H1 (cell line): Measurements from ENCODE around the gene OBSCN. TPM values are rescaled to one million over a fixed set of nuclear protein-coding genes. Genes with fewer than 3 reads are reported as not detected.

Source experiments
- CHD1 ChIP-seq: IDR thresholded peaks from 2 replicates; pipeline ENCODE4 v1.6.1; 2012; ENCODE audit warnings: low read depth, low read length, improper control_type of control experiment
- EGR1 ChIP-seq: IDR thresholded peaks from 2 replicates; pipeline ENCODE4 v1.6.1; 2011; ENCODE audit warnings: low read depth, low read length, borderline replicate concordance
- EZH2 ChIP-seq: fragments of 200-600 bp; sonication (generic); IDR thresholded peaks from 2 replicates; pipeline ENCODE4 v1.7.1; 2012; ENCODE audit warnings: low read depth, mild to moderate bottlenecking, moderate library complexity, low read length, inconsistent platforms; ENCODE audit not compliant: severe bottlenecking
- GABPA ChIP-seq: IDR thresholded peaks from 2 replicates; pipeline ENCODE4 v1.6.1; 2011; ENCODE audit warnings: mild to moderate bottlenecking, low read length, moderate library complexity, borderline replicate concordance; ENCODE audit not compliant: insufficient read depth
- KDM1A ChIP-seq: fragments of 200-600, 300-600 bp; sonication (generic); IDR thresholded peaks from 2 replicates; pipeline ENCODE4 v1.7.1; 2016; ENCODE audit warnings: mild to moderate bottlenecking, low read length, borderline replicate concordance
- NANOG ChIP-seq: IDR thresholded peaks from 2 replicates; pipeline ENCODE4 v1.6.1; 2011; ENCODE audit warnings: low read length, low read depth, mild to moderate bottlenecking, inconsistent platforms; ENCODE audit not compliant: insufficient read depth, poor library complexity, severe bottlenecking
- NRF1 ChIP-seq: IDR thresholded peaks from 2 replicates; pipeline ENCODE4 v1.6.1; 2011; ENCODE audit warnings: mild to moderate bottlenecking, low read depth, low read length, improper control_type of control experiment
- SP1 ChIP-seq: IDR thresholded peaks from 2 replicates; pipeline ENCODE4 v1.6.1; 2011; ENCODE audit warnings: low read depth, low read length
- TEAD4 ChIP-seq: IDR thresholded peaks from 2 replicates; pipeline ENCODE4 v1.6.1; 2012; ENCODE audit warnings: low read depth, low read length, inconsistent platforms, mixed read lengths
- polyA plus RNA-seq, 7 experiments: library from polyadenylated mRNA; depleted of rRNA in 3 of 7; stranded (reverse) in 5 of 7; unstranded in 2 of 7; fragments of >200 nt in 5 of 7; fragments of 200-250 nt in 2 of 7; gene quantifications; 1 replicate in 5 of 7; 2 replicates in 1 of 7; 4 replicates in 1 of 7; pipeline versions ENCODE4 v1.2.1 to v1.2.3, GENCODE V29; 2011 to 2013; ENCODE audit warnings: missing spikeins in 2 of 7, mixed read lengths in 2 of 7
- total RNA-seq: library from RNA; stranded (reverse); fragmentation: NEBNext Ultra II Directional; extraction: Animal tissue kit (Norgen Biotek cat#: 25700); gene quantifications from 2 replicates; pipeline ENCODE4 v1.2.1, GENCODE V29; 2021

OBSCN gene
- total and polyA plus RNA-seq, 2 of the 8 experiments (the other 6 are each of a cell fraction or from before 2014, with no cell fraction given), result 7.5 to 28.4 TPM

- TF ChIP-seq EGR1 (no peak), NANOG (no peak), SP1 (no peak), CHD1 (no peak), TEAD4 (no peak), GABPA (no peak), EZH2 (no peak), KDM1A (no peak), NRF1 (no peak)
Measured at GRCh38 chr1:228379666-228380065, 171.8 kb downstream of the OBSCN start (continued).
